ENCODE results near the gene ZIM2. TPM values are rescaled to one million over a fixed set of nuclear protein-coding genes. Genes with fewer than 3 reads are reported as not detected.

ZIM2 gene
- total RNA-seq, 6 experiments from 2014 or later: 0.22 to 1.8 TPM; not detected in 4

GRCh38 chr19:56841193-56841543 lies 642 bp upstream of the ZIM2 start:
- intact Hi-C loops (cut with DNase I): no loop called here
- H3K9me3 ChIP-seq: no peaks in the 10 kb centered on the region
- TF ChIP-seq POLR2A (IDR thresholded peaks at IDR 0.05): no peak
- no peak for TF ChIP-seq CTCF (IDR thresholded peaks at IDR 0.05)
- no peaks in the 10 kb centered on the region for H3K36me3 ChIP-seq
- H3K4me1 ChIP-seq: no peaks in the 10 kb centered on the region
- no peak overlapping the region for H3K4me3 ChIP-seq
- no peak overlapping the region for H3K27ac ChIP-seq
- ATAC-seq (no peak), DNase-seq (no peak)
- 43% methylated on average over 12 of the region's 12 CpGs for WGBS (ENCODE audit: insufficient coverage, low coverage, low lambda C conversion rate, missing lambda C conversion rate)
- H3K27me3 ChIP-seq: no peaks in the 10 kb centered on the region

- TF ChIP-seq POLR2A (IDR thresholded peaks at IDR 0.05) (no peak), CTCF (IDR thresholded peaks at IDR 0.05) (no peak)
- peak; percentile 54 to 66 (median 62) for ATAC-seq
- H3K27me3 ChIP-seq: no peaks in the 10 kb centered on the region
- WGBS (ENCODE audit: insufficient coverage, low coverage, low lambda C conversion rate, missing lambda C conversion rate): 38% methylated on average over 10 of the region's 48 CpGs
- peak overlapping the region in 2 of 3 donors; percentile 18 to 31 for H3K27ac ChIP-seq
- DNase-seq: peak; percentile 90 to 97 (median 93)
- intact Hi-C loops (cut with DNase I): no loop called here
- no peaks in the 10 kb centered on the region for H3K36me3 ChIP-seq
- no peaks in the 10 kb centered on the region for H3K4me1 ChIP-seq
- H3K4me3 ChIP-seq: peak overlapping the region; percentile 11 to 56 (median 45)
- no peaks in the 10 kb centered on the region for H3K9me3 ChIP-seq
Observed at GRCh38 chr19:56839652-56840450, 675 bp downstream of the ZIM2 start.

- H3K36me3 ChIP-seq: no peaks in the 10 kb centered on the region
- DNase-seq: peak; percentile 94 to 98 (median 97)
- TF ChIP-seq POLR2A (IDR thresholded peaks at IDR 0.05) (no peak), CTCF (IDR thresholded peaks at IDR 0.05) (no peak)
- no peaks in the 10 kb centered on the region for H3K4me1 ChIP-seq
- no peaks in the 10 kb centered on the region for H3K27me3 ChIP-seq
- peak overlapping the region in 2 of 3 donors; percentile 11 to 56 for H3K4me3 ChIP-seq
- ATAC-seq: peak; percentile 58 to 74 (median 66)
- WGBS (ENCODE audit: insufficient coverage, low coverage, low lambda C conversion rate, missing lambda C conversion rate): 45% methylated on average over 15 of the region's 34 CpGs
- H3K9me3 ChIP-seq: no peaks in the 10 kb centered on the region
- intact Hi-C loops (cut with DNase I): no loop called here
- H3K27ac ChIP-seq: peak overlapping the region in 1 of 3 donors; percentile 73
Observed at GRCh38 chr19:56838909-56839651, 1.4 kb downstream of the ZIM2 start.

GRCh38 chr19:56838024-56838908 lies 2.3 kb downstream of the ZIM2 start:
- Histone ChIP-seq H3K27me3 (no peaks in the 10 kb centered on the region), H3K36me3 (no peaks in the 10 kb centered on the region), H3K27ac (peak overlapping the region; percentile 37 to 73 (median 52)), H3K9me3 (no peaks in the 10 kb centered on the region), H3K4me1 (no peaks in the 10 kb centered on the region), H3K4me3 (peak overlapping the region; percentile 38 to 56 (median 48))
- intact Hi-C loops (cut with DNase I): no loop called here
- peak; percentile 72 to 91 (median 83) for DNase-seq
- ATAC-seq: peak; percentile 42 to 55 (median 50)
- 50% methylated on average over 2 of the region's 44 CpGs for WGBS (ENCODE audit: insufficient coverage, low coverage, low lambda C conversion rate, missing lambda C conversion rate)
- peak; percentile 58 for TF ChIP-seq POLR2A (IDR thresholded peaks at IDR 0.05)
- TF ChIP-seq CTCF (IDR thresholded peaks at IDR 0.05): peak; percentile 31 to 61 (median 44)

Data from right lobe of liver (tissue), 6 donors.